HEK293 (cell line): Measurements from ENCODE around the gene SKI.

ENCODE experiments used
- ZNF274 ChIP-seq, 2 experiments: fragments of 200-500 bp in 1 of 2; fragments of 450-650 bp in 1 of 2; sonication (Bioruptor generic) in 1 of 2; formaldehyde crosslinking in 1 of 2; IDR thresholded peaks; 2 replicates each; pipeline versions ENCODE4 v1.5.1 to v1.6.1; 2014 to 2016; ENCODE audit warnings: borderline replicate concordance in 1 of 2, inconsistent platforms in 1 of 2, low read length in 1 of 2, missing biosample characterization in 1 of 2, missing genetic modification characterization in 1 of 2
- ZNF530 ChIP-seq: fragments of 450-650 bp; formaldehyde crosslinking; IDR thresholded peaks from 2 replicates; pipeline ENCODE4 v1.5.1; 2016; ENCODE audit warnings: low read depth, missing biosample characterization, missing genetic modification characterization
- ZNF664 ChIP-seq: fragments of 450-650 bp; formaldehyde crosslinking; IDR thresholded peaks from 2 replicates; pipeline ENCODE4 v1.5.1; 2016; ENCODE audit warnings: missing biosample characterization, missing genetic modification characterization
- TF ChIP-seq, protein P1 (sequence below): fragments of 450-650 bp; formaldehyde crosslinking; IDR thresholded peaks from 2 replicates; pipeline ENCODE4 v1.5.1; 2016; ENCODE audit warnings: missing biosample characterization, missing genetic modification characterization
- TF ChIP-seq, protein P2 (sequence below): fragments of 450-650 bp; formaldehyde crosslinking; IDR thresholded peaks from 2 replicates; pipeline ENCODE4 v1.5.1; 2016; ENCODE audit warnings: missing biosample characterization, missing genetic modification characterization, borderline replicate concordance

DNA sequence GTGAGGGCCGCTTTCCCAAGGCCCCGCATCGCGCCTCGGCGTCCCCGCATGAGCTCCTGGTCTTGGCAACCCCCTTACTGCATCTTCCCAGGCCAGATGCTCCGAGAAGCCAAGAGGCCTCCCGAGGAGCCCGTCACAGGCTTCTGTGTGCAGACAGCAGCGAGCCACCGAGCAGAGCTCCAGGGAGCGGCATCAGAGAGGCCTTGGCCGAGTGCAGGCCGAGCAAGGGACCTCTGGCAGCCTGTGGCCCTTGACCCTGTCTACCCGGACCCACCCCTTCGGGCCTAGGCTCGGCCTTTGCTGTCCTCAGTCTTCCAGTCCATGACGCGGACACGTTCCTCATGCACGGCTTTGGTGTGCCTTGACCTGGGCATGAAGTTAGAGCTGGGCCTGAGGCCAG lies 99.7 kb downstream of the SKI start:
- TF ChIP-seq, protein P1, sequence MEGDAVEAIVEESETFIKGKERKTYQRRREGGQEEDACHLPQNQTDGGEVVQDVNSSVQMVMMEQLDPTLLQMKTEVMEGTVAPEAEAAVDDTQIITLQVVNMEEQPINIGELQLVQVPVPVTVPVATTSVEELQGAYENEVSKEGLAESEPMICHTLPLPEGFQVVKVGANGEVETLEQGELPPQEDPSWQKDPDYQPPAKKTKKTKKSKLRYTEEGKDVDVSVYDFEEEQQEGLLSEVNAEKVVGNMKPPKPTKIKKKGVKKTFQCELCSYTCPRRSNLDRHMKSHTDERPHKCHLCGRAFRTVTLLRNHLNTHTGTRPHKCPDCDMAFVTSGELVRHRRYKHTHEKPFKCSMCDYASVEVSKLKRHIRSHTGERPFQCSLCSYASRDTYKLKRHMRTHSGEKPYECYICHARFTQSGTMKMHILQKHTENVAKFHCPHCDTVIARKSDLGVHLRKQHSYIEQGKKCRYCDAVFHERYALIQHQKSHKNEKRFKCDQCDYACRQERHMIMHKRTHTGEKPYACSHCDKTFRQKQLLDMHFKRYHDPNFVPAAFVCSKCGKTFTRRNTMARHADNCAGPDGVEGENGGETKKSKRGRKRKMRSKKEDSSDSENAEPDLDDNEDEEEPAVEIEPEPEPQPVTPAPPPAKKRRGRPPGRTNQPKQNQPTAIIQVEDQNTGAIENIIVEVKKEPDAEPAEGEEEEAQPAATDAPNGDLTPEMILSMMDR, result no peak
- TF ChIP-seq ZNF664, result no peak
- no peak for TF ChIP-seq ZNF274 (IDR thresholded peaks at IDR 0.05; ENCODE audit: low read length)
- TF ChIP-seq ZNF274 (tag by site-specific recombination; IDR thresholded peaks at IDR 0.05; ENCODE audit: borderline replicate concordance), result no peak
- TF ChIP-seq ZNF530 (tag by site-specific recombination), result no peak
- TF ChIP-seq, protein P2, sequence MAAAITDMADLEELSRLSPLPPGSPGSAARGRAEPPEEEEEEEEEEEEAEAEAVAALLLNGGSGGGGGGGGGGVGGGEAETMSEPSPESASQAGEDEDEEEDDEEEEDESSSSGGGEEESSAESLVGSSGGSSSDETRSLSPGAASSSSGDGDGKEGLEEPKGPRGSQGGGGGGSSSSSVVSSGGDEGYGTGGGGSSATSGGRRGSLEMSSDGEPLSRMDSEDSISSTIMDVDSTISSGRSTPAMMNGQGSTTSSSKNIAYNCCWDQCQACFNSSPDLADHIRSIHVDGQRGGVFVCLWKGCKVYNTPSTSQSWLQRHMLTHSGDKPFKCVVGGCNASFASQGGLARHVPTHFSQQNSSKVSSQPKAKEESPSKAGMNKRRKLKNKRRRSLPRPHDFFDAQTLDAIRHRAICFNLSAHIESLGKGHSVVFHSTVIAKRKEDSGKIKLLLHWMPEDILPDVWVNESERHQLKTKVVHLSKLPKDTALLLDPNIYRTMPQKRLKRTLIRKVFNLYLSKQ (tag by site-specific recombination), result no peak
